Epidermal melanocyte (primary cell): ENCODE results near the gene TTN.

ENCODE experiments used
- DNase-seq: peaks from one replicate; pipeline ENCODE4 v3.0.0; 2011; ENCODE audit warnings: low spot score; ENCODE audit not compliant: insufficient read length

Gene TTN

DNA sequence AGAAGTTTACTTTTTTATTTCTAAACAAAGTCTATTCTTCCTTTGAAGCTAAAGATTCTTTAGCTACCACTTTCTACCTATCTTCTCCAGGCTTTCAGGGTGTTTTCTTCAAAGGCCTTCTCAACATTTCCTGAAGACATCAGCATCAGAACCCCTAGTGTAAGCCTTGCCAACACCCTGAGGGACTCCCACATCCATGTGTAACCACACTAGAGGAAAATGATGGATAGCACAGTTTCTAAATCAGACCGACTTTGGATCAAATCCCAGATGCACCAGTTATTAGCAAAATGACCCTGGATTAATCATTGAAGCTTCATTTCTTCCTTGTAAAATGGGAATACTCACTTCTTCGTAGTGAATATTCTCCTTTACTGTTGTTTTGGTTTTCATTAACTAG, 4.7 kb upstream of the TTN start:
- DNase-seq: no peak

DNA sequence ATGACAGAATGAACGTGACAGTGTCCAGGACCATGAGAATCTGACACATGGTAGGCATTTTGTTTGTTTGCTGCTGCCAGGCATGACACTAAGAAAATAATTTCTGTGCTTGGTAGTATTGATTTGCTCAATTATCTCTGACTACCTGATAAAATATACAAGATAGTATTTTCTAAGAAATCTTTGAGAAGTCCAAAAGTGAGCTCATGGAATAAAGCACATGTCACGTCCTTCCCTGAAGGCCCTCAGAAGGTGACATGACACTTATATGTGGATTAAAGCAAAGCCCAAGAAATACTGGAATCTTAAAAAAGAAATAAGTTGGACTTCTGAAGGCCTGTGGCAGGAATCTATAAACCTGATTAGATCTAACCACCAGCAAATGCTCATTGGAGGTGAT, 3.8 kb upstream of the TTN start:
- DNase-seq: no peak

GRCh38 chr2:178810422-178810821, 3.2 kb upstream of the TTN start:
- no peak for DNase-seq

DNA sequence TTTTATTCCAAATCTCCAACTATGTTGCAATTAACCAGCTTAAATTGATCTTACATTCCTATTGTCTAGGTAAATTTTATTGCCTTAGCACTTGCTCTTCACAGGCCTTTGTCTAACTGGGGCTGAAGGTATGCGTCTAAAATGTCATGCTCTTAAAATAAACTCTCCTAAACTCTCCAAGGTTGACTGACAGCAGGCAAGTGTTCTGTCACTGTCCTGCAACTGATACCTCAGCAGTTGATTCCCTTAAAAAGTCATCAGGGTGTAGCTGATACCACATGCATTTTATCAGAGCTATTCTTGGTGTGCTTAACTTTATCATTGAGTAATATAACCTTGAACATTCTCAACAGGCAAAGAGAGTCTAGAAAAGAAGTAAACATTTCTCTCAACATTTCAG, 680 bp downstream of the TTN start:
- DNase-seq: no peak

GRCh38 chr2:178805457-178805856, 1.8 kb downstream of the TTN start:
- no peak for DNase-seq

DNA sequence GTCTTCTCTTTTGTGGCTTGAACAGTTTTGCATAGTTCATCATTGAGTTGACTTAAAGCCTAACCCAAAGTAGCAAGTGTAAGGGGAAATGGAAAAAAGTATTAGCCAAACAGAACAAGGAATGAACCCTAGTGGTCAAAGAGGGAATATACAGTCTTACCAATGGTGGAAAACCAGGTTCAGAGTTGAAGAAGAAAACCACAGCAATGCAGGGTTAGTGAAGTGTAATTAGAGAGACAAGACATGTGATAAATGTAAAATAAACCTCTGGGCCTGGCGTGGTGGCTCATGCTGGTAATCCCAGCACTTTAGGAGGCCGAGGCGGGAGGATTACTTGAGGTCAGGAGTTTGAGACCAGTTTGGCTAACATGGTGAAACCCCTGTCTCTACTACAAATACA, 2.4 kb downstream of the TTN start:
- no peak for DNase-seq

- no peak for DNase-seq
These were observed 6.7 kb downstream of the TTN start for GRCh38 chr2:178800510-178800909.

GRCh38 chr2:178799305-178799704, 7.9 kb downstream of the TTN start:
- DNase-seq: no peak

GRCh38 chr2:178796079-178796677, 11.0 kb downstream of the TTN start:
- no peak for DNase-seq

- no peak for DNase-seq
These were observed 19.3 kb downstream of the TTN start for GRCh38 chr2:178787934-178788333.

GRCh38 chr2:178787155-178787554, 20.1 kb downstream of the TTN start:
- DNase-seq: no peak

GRCh38 chr2:178783889-178784288, 23.3 kb downstream of the TTN start:
- DNase-seq: no peak

DNA sequence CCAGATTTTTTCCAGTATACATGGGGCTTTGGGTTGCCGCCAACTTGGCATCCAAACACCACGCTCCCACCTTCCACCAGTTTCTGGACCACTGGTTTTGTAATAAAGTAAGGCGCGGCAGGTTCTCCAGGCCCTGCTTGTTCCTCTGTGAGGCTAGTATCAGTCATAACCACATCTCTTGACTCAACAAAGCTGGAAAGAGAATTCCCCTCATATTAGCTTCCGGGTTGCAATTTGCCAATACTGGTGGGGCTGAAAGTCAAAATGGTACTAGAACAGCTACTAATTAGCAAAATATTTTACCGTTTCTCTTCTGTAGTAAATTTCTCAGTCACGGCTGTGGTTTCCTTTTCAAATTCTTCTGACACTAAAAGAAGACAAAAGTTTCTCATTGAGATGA, 25.0 kb downstream of the TTN start:
- DNase-seq: no peak

DNA sequence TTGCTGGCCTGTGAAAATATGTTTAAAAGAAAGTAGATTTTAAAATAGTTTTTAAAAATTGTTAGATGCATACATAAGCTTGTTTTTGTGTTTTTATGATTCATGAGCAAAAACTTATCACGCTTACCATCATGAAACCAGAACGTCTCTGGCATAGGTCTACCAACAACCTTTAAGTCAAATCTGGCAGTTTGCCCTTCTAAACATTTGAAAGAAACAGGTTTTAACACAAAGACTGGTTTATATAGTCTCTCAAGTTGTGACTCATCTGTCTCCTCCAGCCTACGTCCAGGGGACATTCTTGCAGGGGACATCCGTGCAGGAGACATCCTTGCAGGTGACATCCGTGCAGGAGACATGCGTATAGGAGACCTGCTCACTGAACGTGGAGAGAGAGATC, 29.6 kb downstream of the TTN start:
- DNase-seq: no peak

- no peak for DNase-seq
These were observed 30.5 kb downstream of the TTN start for GRCh38 chr2:178776751-178777150.

DNA sequence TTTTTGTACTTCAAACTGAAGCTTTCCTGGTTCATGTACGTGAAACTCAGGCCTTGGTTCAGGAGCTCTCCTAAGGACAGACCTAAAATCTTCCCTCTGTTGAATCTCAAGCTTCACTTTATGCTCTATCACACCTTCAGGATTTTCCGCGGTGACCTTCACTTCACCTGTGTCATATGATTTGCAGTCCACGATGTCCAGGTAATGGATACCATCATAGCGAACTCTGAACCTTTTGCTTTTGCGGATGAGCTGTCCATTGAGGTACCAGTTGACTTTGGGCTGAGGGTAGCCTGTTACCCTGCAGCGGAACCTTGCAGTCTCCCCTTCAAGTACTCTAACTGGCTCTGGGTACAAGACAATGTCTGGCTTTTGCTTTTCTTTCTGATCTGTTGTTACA, 31.2 kb downstream of the TTN start:
- no peak for DNase-seq

- no peak for DNase-seq
These were observed 36.7 kb downstream of the TTN start for GRCh38 chr2:178770518-178770917.

DNA sequence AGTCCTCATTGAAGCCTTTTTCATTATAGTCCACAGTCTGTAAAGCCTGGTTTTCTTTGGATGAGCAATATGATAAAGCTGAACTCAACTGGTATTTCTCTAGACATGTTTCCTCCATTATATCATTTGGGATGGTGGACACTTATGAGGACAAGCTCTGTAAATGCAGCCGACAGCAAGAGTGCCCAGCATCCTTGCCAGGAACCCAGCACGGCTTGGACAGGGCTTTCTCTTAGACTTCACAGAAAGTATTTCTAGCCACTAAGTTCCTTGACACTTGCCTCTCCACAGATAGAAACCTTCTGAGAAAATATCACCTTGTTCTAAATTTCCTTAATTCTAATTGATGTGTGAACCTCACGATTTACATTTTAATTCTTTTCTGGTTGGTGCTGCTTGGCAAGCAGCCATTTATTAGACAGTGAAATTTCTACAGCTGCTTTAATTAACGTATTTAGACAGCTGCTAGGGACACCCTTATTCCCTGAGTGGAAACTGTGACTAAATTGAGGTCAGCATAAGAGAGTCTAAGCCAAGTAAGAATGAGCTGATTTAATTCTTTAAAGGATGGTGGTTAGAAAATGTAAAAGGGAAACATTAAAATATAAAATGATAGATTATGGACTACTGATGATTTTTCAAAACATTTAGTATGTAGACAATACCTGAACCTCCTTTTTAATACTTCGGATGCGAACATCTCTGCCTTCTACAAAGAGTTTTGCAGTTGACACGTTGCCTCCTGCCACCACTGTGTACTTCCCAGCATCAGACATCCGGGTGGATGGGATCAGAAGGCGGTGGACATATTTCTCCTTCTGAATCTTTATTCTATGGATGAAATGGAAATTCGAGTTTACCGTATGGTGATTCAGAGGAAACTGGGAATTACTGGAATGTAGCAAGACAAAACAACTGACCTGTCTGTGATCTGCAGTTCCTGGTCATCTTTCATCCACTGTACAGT, 39.8 kb downstream of the TTN start:
- DNase-seq: no peak

GRCh38 chr2:178764097-178764496, 43.1 kb downstream of the TTN start:
- no peak for DNase-seq

GRCh38 chr2:178761759-178762371, 45.4 kb downstream of the TTN start:
- DNase-seq: no peak

GRCh38 chr2:178756843-178757242, 50.4 kb downstream of the TTN start:
- DNase-seq: no peak

DNA sequence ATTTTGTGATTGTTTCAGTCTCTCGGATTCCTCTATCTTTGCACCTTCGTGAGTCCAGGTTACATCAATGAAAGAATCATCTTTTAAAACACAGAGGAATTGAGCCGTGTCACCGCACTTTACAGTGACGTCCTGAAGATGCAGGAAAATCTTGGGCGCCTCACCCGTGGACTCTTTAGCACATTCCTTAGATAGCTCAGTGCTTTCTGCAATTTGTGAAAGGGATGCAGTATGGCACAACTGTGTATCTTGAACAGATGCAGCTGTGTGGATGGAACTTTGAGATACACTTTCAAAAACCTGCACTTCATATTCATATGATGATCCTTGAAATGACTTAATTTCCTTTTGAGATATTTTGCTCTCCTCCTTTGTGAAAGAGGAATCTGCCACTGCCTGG, 50.9 kb downstream of the TTN start:
- DNase-seq: no peak

- DNase-seq: no peak
These were observed 59.5 kb downstream of the TTN start for GRCh38 chr2:178747767-178748166.
